Rectal smooth muscle tissue (tissue), 1 donor: ENCODE results near the gene MFSD6.
"Not testable (repeated sequence)": the region's sequence is repeated elsewhere in the genome, so short reads cannot be mapped to it uniquely, and the experiment has no call there.

Source experiments
- H3K27ac ChIP-seq: one replicate; pipeline ENCODE4 v1.7.0; 2013; ENCODE audit warnings: low read depth, low read length, inconsistent platforms
- H3K27me3 ChIP-seq: one replicate; pipeline ENCODE4 v1.7.0; 2013; ENCODE audit warnings: low read length; ENCODE audit not compliant: control insufficient read depth, insufficient read depth
- H3K36me3 ChIP-seq: one replicate; pipeline ENCODE4 v1.7.0; 2013; ENCODE audit warnings: low read length; ENCODE audit not compliant: control insufficient read depth, insufficient read depth
- H3K4me1 ChIP-seq: one replicate; pipeline ENCODE4 v1.7.0; 2013; ENCODE audit warnings: low read length; ENCODE audit not compliant: control insufficient read depth, insufficient read depth
- H3K4me3 ChIP-seq: one replicate; pipeline ENCODE4 v1.7.0; 2013; ENCODE audit warnings: low read length
- H3K9ac ChIP-seq: one replicate; pipeline ENCODE4 v1.7.0; 2013; ENCODE audit warnings: low read length

Gene MFSD6

GRCh38 chr2:190501702-190502407 lies 93.7 kb downstream of the MFSD6 start:
- Histone ChIP-seq H3K36me3 (peaks cover 13% of the 10 kb centered on the region), H3K9ac (no peak overlapping the region), H3K4me1 (no peaks in the 10 kb centered on the region), H3K27ac (no peak overlapping the region), H3K4me3 (no peak overlapping the region), H3K27me3 (no peaks in the 10 kb centered on the region)

- no peaks in the 10 kb centered on the region for H3K27me3 ChIP-seq
- no peak overlapping the region for H3K27ac ChIP-seq
- H3K4me3 ChIP-seq: no peak overlapping the region
- peaks cover 9% of the 10 kb centered on the region for H3K36me3 ChIP-seq
- H3K9ac ChIP-seq: no peak overlapping the region
- no peaks in the 10 kb centered on the region for H3K4me1 ChIP-seq
Measured at GRCh38 chr2:190503088-190503487, 94.9 kb downstream of the MFSD6 start.

DNA sequence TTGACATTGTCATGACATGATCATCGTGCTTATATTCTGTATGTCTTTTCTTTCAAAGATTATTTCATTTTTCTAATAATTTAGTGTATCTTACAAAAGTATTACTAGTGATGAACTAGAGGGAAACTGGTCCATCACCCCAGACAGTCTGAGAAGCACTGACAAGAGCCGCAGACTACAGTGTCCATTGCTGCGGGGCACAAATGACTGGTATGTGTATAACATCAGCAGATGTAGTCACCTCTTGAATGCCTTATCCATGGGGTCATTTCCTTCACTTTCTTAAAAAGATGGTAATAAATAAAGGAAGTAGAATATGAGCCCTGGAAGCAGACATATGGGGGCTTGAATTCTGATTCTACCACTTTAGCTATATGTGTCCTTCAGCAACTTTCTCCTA lies 96.8 kb downstream of the MFSD6 start:
- Histone ChIP-seq H3K36me3 (peaks cover 6% of the 10 kb centered on the region), H3K4me1 (no peaks in the 10 kb centered on the region), H3K27ac (no peak overlapping the region), H3K4me3 (no peak overlapping the region), H3K9ac (no peak overlapping the region), H3K27me3 (no peaks in the 10 kb centered on the region)

DNA sequence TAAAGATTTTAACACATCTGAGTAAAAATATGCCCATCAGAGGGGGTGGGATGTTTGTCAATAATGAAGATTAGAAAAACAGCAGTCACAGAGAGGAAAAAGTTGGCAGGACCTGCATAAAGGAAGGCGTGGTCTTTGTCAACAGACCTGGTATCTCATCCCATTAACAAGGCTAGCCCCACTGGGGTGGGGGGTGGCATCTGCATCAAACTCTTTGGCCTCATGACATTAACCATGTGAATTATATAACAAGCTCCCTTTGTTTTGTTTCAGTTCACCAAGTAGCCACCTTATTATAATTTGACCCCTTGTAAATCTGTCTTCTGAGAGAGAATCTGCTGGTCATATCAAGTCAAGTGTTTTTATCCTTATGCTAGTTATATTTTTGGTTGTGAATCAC lies 97.5 kb downstream of the MFSD6 start:
- H3K27ac ChIP-seq: no peak overlapping the region
- no peaks in the 10 kb centered on the region for H3K27me3 ChIP-seq
- no peak overlapping the region for H3K9ac ChIP-seq
- no peaks in the 10 kb centered on the region for H3K4me1 ChIP-seq
- peaks cover 4% of the 10 kb centered on the region for H3K36me3 ChIP-seq
- no peak overlapping the region for H3K4me3 ChIP-seq

DNA sequence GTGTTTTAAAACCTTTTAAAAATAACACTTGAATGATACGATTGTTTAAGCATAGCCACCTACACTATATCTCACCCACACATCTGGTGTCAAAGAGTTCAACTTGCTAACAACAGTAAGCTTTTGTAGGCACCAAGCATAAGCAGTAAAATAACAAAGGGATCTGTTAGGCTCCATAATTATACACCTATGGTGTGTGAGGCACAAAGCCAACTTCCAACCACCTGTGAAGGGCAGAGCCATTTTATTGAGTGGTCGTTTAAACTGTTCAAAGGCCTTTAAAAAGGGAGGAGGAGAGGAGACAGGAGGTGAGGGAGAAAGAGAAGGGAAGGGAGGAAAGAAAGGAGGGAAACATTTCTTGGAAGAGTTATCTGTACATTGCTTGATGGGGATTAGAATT lies 98.5 kb downstream of the MFSD6 start:
- no peak overlapping the region for H3K9ac ChIP-seq
- no peak overlapping the region for H3K27ac ChIP-seq
- H3K27me3 ChIP-seq: no peaks in the 10 kb centered on the region
- no peak overlapping the region for H3K4me3 ChIP-seq
- H3K4me1 ChIP-seq: no peaks in the 10 kb centered on the region
- peaks cover 4% of the 10 kb centered on the region for H3K36me3 ChIP-seq

DNA sequence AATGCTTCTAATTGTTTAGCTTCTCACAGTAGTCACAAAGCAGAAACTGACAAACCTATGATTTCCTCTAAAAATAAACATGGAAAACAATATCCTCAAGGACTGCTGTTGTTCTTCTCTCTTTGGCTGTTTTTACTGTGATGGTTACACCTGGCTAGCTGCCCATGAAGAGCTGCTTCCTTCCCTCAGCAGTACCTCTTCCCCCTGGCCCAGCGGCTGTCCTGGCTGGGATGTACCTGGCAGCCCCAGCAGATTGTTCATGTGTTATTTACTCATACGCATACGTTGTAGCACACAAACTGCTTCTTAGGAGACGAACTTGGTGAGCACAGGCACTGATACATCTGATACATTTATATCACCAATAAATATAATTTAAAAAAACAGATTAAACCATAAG lies 99.0 kb downstream of the MFSD6 start:
- H3K4me1 ChIP-seq: no peaks in the 10 kb centered on the region
- no peak overlapping the region for H3K4me3 ChIP-seq
- H3K36me3 ChIP-seq: peaks cover 4% of the 10 kb centered on the region
- H3K27ac ChIP-seq: no peak overlapping the region
- no peak overlapping the region for H3K9ac ChIP-seq
- H3K27me3 ChIP-seq: no peaks in the 10 kb centered on the region

- H3K4me1 ChIP-seq, H3K4me3 ChIP-seq, H3K9ac ChIP-seq, H3K36me3 ChIP-seq, H3K27ac ChIP-seq, H3K27me3 ChIP-seq: not testable (repeated sequence)
Measured at GRCh38 chr2:190509895-190510294, 101.7 kb downstream of the MFSD6 start.

GRCh38 chr2:190511104-190511503 lies 102.9 kb downstream of the MFSD6 start:
- no peak overlapping the region for H3K27ac ChIP-seq
- no peaks in the 10 kb centered on the region for H3K36me3 ChIP-seq
- no peak overlapping the region for H3K9ac ChIP-seq
- H3K27me3 ChIP-seq: no peaks in the 10 kb centered on the region
- no peaks in the 10 kb centered on the region for H3K4me1 ChIP-seq
- H3K4me3 ChIP-seq: no peak overlapping the region

DNA sequence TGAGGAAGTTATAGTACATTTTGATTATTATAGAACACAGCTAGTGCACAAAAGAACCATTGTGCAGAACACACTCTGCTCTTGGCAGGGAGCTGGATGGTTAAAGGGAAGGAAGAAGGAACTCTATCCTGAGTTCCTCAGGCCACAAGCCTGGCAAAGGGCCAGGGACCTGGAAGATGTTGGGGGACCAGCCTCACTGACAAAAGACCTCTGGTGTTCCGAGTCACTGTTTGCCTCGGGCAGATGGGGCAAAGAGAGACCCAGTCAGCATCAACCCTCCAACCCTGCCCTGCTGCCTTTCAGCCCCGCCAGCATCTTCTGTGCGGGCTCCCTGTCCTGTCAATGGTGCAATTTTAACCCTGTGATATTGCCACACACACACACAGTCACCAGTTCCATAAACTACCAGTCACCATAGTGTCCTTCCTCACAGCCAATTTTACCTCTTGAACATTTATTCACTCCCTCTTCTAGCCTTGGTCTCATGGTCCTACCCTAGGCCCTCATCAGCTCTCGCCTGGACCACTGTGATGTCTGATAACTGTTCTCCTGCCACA lies 104.5 kb downstream of the MFSD6 start:
- Histone ChIP-seq H3K4me3 (no peak overlapping the region), H3K9ac (no peak overlapping the region), H3K36me3 (no peaks in the 10 kb centered on the region), H3K27ac (no peak overlapping the region), H3K27me3 (no peaks in the 10 kb centered on the region), H3K4me1 (no peaks in the 10 kb centered on the region)

- Histone ChIP-seq H3K4me3 (no peak overlapping the region), H3K27me3 (no peaks in the 10 kb centered on the region), H3K9ac (no peak overlapping the region), H3K36me3 (no peaks in the 10 kb centered on the region), H3K27ac (no peak overlapping the region), H3K4me1 (no peaks in the 10 kb centered on the region)
Measured at GRCh38 chr2:190513877-190514276, 105.7 kb downstream of the MFSD6 start.

DNA sequence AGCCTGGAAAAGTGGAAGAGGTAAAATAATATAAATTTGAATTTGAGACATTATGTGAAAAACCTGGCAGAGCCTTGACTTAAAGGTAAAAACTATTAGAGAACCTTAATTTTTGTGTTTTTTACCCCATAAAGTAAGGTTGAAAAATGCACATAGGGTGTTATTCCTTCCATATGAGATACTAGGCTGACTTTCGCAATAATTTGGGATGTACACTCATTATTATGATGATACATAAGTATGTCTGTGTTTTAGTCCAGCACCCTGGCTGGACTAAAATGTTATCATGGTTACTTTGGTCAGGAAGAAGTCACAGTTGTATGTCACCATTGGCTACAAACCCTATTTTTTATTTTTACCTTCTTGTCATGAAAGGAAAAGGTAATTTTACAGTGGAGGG lies 106.5 kb downstream of the MFSD6 start:
- H3K27ac ChIP-seq: no peak overlapping the region
- no peaks in the 10 kb centered on the region for H3K36me3 ChIP-seq
- H3K4me1 ChIP-seq: no peaks in the 10 kb centered on the region
- H3K4me3 ChIP-seq: no peak overlapping the region
- H3K27me3 ChIP-seq: no peaks in the 10 kb centered on the region
- H3K9ac ChIP-seq: no peak overlapping the region

DNA sequence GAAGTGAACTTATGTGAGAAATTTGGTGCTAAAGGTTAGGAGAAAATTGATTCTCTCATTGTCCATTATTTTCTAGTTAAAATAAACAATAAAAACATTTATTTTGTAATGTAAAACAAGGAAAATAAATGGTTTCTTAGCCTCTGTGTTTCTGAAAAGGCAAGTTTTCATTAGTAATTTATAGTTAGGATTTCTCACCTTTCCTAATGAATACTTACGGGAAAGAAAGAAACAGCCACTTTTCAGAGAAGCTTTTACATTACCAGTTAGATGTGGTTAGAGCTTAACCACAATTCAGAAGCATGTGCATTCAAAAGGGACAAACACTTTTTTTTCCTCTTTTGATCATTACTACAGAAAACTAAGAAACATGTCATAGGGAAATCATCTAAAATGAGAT lies 107.5 kb downstream of the MFSD6 start:
- no peak overlapping the region for H3K4me3 ChIP-seq
- no peaks in the 10 kb centered on the region for H3K36me3 ChIP-seq
- no peak overlapping the region for H3K9ac ChIP-seq
- H3K27me3 ChIP-seq: no peaks in the 10 kb centered on the region
- H3K27ac ChIP-seq: no peak overlapping the region
- H3K4me1 ChIP-seq: no peaks in the 10 kb centered on the region

DNA sequence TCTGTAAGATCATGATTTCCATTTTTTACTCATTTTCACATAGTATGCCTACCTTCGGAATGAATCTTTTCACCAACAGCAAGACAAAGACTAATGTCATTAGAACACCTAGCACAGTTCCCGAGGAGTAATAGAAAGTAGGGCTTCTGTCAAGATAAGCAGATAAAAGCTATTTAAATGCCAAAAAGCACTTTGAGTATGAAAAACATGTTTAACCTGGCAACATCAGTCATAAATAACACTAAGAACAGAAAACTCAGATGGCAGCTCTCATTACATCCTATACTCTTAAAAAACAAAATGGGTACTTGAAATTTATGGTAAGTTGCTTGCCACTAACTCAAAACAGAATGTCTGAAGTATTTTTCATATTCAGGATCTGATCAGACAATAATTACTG lies 109.3 kb downstream of the MFSD6 start:
- no peak overlapping the region for H3K4me3 ChIP-seq
- H3K27me3 ChIP-seq: no peaks in the 10 kb centered on the region
- H3K36me3 ChIP-seq: no peaks in the 10 kb centered on the region
- no peak overlapping the region for H3K9ac ChIP-seq
- no peaks in the 10 kb centered on the region for H3K4me1 ChIP-seq
- no peak overlapping the region for H3K27ac ChIP-seq
